ENCODE data around the gene KLK12. TPM values are rescaled to one million over a fixed set of nuclear protein-coding genes. Genes with fewer than 3 reads are reported as not detected.

KLK12 gene
- total RNA-seq, 2 donors from 2014 or later, result not detected

GRCh38 chr19:51024924-51025323 lies 9.9 kb downstream of the KLK12 start:
- Histone ChIP-seq H3K27me3 (replicated peaks; ENCODE audit: insufficient read depth) (no peaks in the 10 kb centered on the region), H3K27ac (no peak overlapping the region), H3K4me1 (ENCODE audit: control insufficient read depth in 1 of 2, low read depth in 2 of 2) (no peaks in the 10 kb centered on the region), H3K4me3 (no peak overlapping the region), H3K9me3 (no peaks in the 10 kb centered on the region), H3K36me3 (no peaks in the 10 kb centered on the region)
- no peak for TF ChIP-seq CTCF (IDR thresholded peaks at IDR 0.05)
- no peak for DNase-seq (ENCODE audit: low spot score)
- no peak for ATAC-seq (ENCODE audit: insufficient number of reproducible peaks, low FRiP score, low read depth)

- TF ChIP-seq CTCF (IDR thresholded peaks at IDR 0.05), result no peak
- Histone ChIP-seq H3K9me3 (no peaks in the 10 kb centered on the region), H3K36me3 (no peaks in the 10 kb centered on the region), H3K4me3 (no peak overlapping the region), H3K27ac (no peak overlapping the region), H3K4me1 (ENCODE audit: control insufficient read depth in 1 of 2, low read depth in 2 of 2) (peaks cover 0 to 4% of the 10 kb centered on the region in 2 donors), H3K27me3 (replicated peaks; ENCODE audit: insufficient read depth) (no peaks in the 10 kb centered on the region)
- ATAC-seq (ENCODE audit: insufficient number of reproducible peaks, low FRiP score, low read depth), result no peak
- DNase-seq (ENCODE audit: low spot score), result no peak
These were observed 10.9 kb downstream of the KLK12 start for GRCh38 chr19:51023946-51024345.

GRCh38 chr19:51022526-51022925 lies 12.3 kb downstream of the KLK12 start:
- DNase-seq (ENCODE audit: low spot score) (no peak), ATAC-seq (ENCODE audit: insufficient number of reproducible peaks, low FRiP score, low read depth) (no peak)
- Histone ChIP-seq H3K4me1 (ENCODE audit: control insufficient read depth in 1 of 2, low read depth in 2 of 2) (peaks cover 0 to 8% of the 10 kb centered on the region in 2 donors), H3K4me3 (no peak overlapping the region), H3K9me3 (no peaks in the 10 kb centered on the region), H3K27ac (no peak overlapping the region), H3K36me3 (no peaks in the 10 kb centered on the region), H3K27me3 (replicated peaks; ENCODE audit: insufficient read depth) (no peaks in the 10 kb centered on the region)
- TF ChIP-seq CTCF (IDR thresholded peaks at IDR 0.05), result no peak

GRCh38 chr19:51020988-51021651 lies 13.7 kb downstream of the KLK12 start:
- no peaks in the 10 kb centered on the region for H3K36me3 ChIP-seq
- DNase-seq (ENCODE audit: low spot score) (no peak), ATAC-seq (ENCODE audit: insufficient number of reproducible peaks, low FRiP score, low read depth) (no peak)
- H3K9me3 ChIP-seq, result no peaks in the 10 kb centered on the region
- H3K27me3 ChIP-seq (replicated peaks; ENCODE audit: insufficient read depth), result no peaks in the 10 kb centered on the region
- no peak for TF ChIP-seq CTCF (IDR thresholded peaks at IDR 0.05)
- no peak overlapping the region for H3K27ac ChIP-seq
- no peak overlapping the region for H3K4me3 ChIP-seq
- H3K4me1 ChIP-seq (ENCODE audit: control insufficient read depth in 1 of 2, low read depth in 2 of 2), result peaks cover 5 to 8% of the 10 kb centered on the region in 2 donors

- Histone ChIP-seq H3K36me3 (no peaks in the 10 kb centered on the region), H3K27ac (no peak within 1 kb of the TSS), H3K27me3 (replicated peaks; ENCODE audit: insufficient read depth) (no peaks in the 10 kb centered on the region), H3K9me3 (no peaks in the 10 kb centered on the region), H3K4me3 (peak within 1 kb of the TSS; percentile 57), H3K4me1 (ENCODE audit: control insufficient read depth in 1 of 2, low read depth in 2 of 2) (peaks cover 5 to 8% of the 10 kb centered on the region in 2 donors)
- no peak for TF ChIP-seq CTCF (IDR thresholded peaks at IDR 0.05)
- ATAC-seq (ENCODE audit: insufficient number of reproducible peaks, low FRiP score, low read depth) (no peak), DNase-seq (ENCODE audit: low spot score) (no peak)
These were observed 15.3 kb downstream of the KLK12 start, which contains the start of gene KLK10 for GRCh38 chr19:51019544-51019925. Gene KLK10 (minus strand): TSS chr19:51019709. CDS start chr19:51019130, 579 bp downstream.
